ENCODE measurements around the gene INSIG1.

Gene INSIG1

GRCh38 chr7:155333346-155334234, 35.9 kb downstream of the INSIG1 start:
- DNase-seq: no peak

GRCh38 chr7:155336812-155337602, 39.3 kb downstream of the INSIG1 start:
- DNase-seq: no peak

GRCh38 chr7:155337946-155338631, 40.4 kb downstream of the INSIG1 start:
- DNase-seq: no peak

- no peak for DNase-seq
These were observed 41.1 kb downstream of the INSIG1 start for GRCh38 chr7:155338632-155339320.

GRCh38 chr7:155339474-155339873, 41.8 kb downstream of the INSIG1 start:
- no peak for DNase-seq

GRCh38 chr7:155340071-155340531, 42.4 kb downstream of the INSIG1 start:
- no peak for DNase-seq

- no peak for DNase-seq
These were observed 43.0 kb downstream of the INSIG1 start for GRCh38 chr7:155340721-155341120.

- DNase-seq: no peak
These were observed 43.8 kb downstream of the INSIG1 start for GRCh38 chr7:155341463-155341983.

GRCh38 chr7:155342313-155342712, 44.6 kb downstream of the INSIG1 start:
- no peak for DNase-seq

GRCh38 chr7:155343150-155343549, 45.5 kb downstream of the INSIG1 start:
- no peak for DNase-seq

GRCh38 chr7:155343661-155344121, 46.0 kb downstream of the INSIG1 start:
- DNase-seq: no peak

GRCh38 chr7:155344270-155344617, 46.6 kb downstream of the INSIG1 start:
- DNase-seq: no peak

GRCh38 chr7:155344618-155345433, 47.1 kb downstream of the INSIG1 start:
- peak; percentile 75 to 80 for DNase-seq

- no peak for DNase-seq
These were observed 47.8 kb downstream of the INSIG1 start for GRCh38 chr7:155345490-155345889.

- DNase-seq: no peak
These were observed 48.6 kb downstream of the INSIG1 start for GRCh38 chr7:155346285-155346684.

- DNase-seq: no peak
These were observed 51.1 kb downstream of the INSIG1 start for GRCh38 chr7:155348806-155349205.

GRCh38 chr7:155349601-155350331, 52.1 kb downstream of the INSIG1 start:
- DNase-seq: no peak

GRCh38 chr7:155351120-155351870, 53.6 kb downstream of the INSIG1 start:
- no peak for DNase-seq

- no peak for DNase-seq
These were observed 54.5 kb downstream of the INSIG1 start for GRCh38 chr7:155352076-155352752.

Measured in NCI-H1930 (cell line).